Spleen (tissue), 11 donors: ENCODE measurements around the gene FAHD1. TPM values are rescaled to one million over a fixed set of nuclear protein-coding genes. Genes with fewer than 3 reads are reported as not detected.
A peak's percentile ranks its signal among the peaks of the same experiment; 100 is the strongest.

Experiments used
- DNase-seq: peaks from one replicate; pipeline ENCODE4 v3.0.0-alpha.2; 2020
- H3K27ac ChIP-seq, 8 donors: fragments of 200-600 bp; sonication (generic) in 7 of 8; 1 replicate in 4 of 8; 2 replicates in 4 of 8; pipeline versions ENCODE4 v1.5.0 to v1.8.0; 2016 to 2021; ENCODE audit warnings: inconsistent platforms in 4 of 8, mild to moderate bottlenecking in 4 of 8, moderate library complexity in 1 of 8
- H3K27me3 ChIP-seq, 7 donors: fragments of 200-600 bp; sonication (generic) in 6 of 7; replicated peaks in 1 of 7; 1 replicate in 4 of 7; 2 replicates in 3 of 7; pipeline versions ENCODE4 v1.5.0 to v1.8.0; 2016 to 2021; ENCODE audit warnings: inconsistent platforms in 3 of 7, mild to moderate bottlenecking in 1 of 7
- H3K36me3 ChIP-seq, 6 donors: fragments of 200-600 bp; sonication (generic) in 5 of 6; 1 replicate in 4 of 6; 2 replicates in 2 of 6; pipeline versions ENCODE4 v1.5.0 to v1.8.0; 2016 to 2021; ENCODE audit warnings: inconsistent platforms in 2 of 6
- H3K4me1 ChIP-seq, 6 donors: fragments of 200-600 bp; sonication (generic) in 5 of 6; 1 replicate in 3 of 6; 2 replicates in 3 of 6; pipeline versions ENCODE4 v1.5.0 to v1.8.0; 2016 to 2021; ENCODE audit warnings: inconsistent platforms in 3 of 6
- H3K4me3 ChIP-seq, 8 donors: fragments of 200-600 bp; sonication (generic) in 7 of 8; 1 replicate in 4 of 8; 2 replicates in 4 of 8; pipeline versions ENCODE4 v1.5.0 to v1.8.0; 2016 to 2021; ENCODE audit warnings: inconsistent platforms in 4 of 8, mild to moderate bottlenecking in 4 of 8, moderate library complexity in 2 of 8
- H3K9me3 ChIP-seq, 8 donors: fragments of 200-600 bp; sonication (generic) in 7 of 8; 1 replicate in 4 of 8; 2 replicates in 4 of 8; pipeline versions ENCODE4 v1.5.0 to v1.8.0; 2016 to 2021; ENCODE audit warnings: inconsistent platforms in 4 of 8
- CTCF ChIP-seq, 11 experiments: fragments of 200-600 bp in 7 of 11; fragments of 450-650 bp in 4 of 11; sonication (generic) in 4 of 11; IDR thresholded peaks in 8 of 11; conservative IDR thresholded peaks in 3 of 11; 1 replicate in 7 of 11; 2 replicates in 4 of 11; pipeline versions ENCODE4 v1.4.0 to v1.8.0; 2016 to 2021; ENCODE audit warnings: antibody characterized with exemption in 11 of 11, inconsistent platforms in 4 of 11, mild to moderate bottlenecking in 1 of 11
- POLR2A ChIP-seq, 3 donors: fragments of 450-650 bp; IDR thresholded peaks; one replicate each; pipeline ENCODE4 v1.5.1; 2017; ENCODE audit warnings: antibody characterized with exemption in 3 of 3, mild to moderate bottlenecking in 1 of 3
- POLR2AphosphoS5 ChIP-seq, 3 donors: sonication (generic); formaldehyde crosslinking; IDR thresholded peaks; one replicate each; pipeline ENCODE4 v1.5.1; 2017; ENCODE audit warnings: antibody characterized with exemption in 3 of 3
- WGBS, 5 donors: extraction: QIAGEN DNeasy Blood & Tissue Kit in 3 of 5; methylation state at CpG; one replicate each; pipeline versions ENCODE4 v1.1.5 to v1.1.7; 2013 to 2018; 5-methylcytosine and 5-hydroxymethylcytosine counted together
- intact Hi-C: fragments of 100-400 bp; cut with DNase I; formaldehyde crosslinking; loops from one replicate; pipeline ENCODE4 v1.15.0; 2023; ENCODE audit warnings: low total_unique reads
- polyA plus RNA-seq, 3 donors: library from polyadenylated mRNA; stranded (reverse); fragments of 200-250 nt; gene quantifications; one replicate each; pipeline ENCODE4 v1.2.1, GENCODE V29; 2013
- total RNA-seq, 7 donors: library from RNA; depleted of rRNA in 3 of 7; stranded (reverse); fragments of >200 nt in 3 of 7; fragmentation: NEBNext Ultra II Directional in 4 of 7; extraction: Animal tissue kit (Norgen Biotek cat#: 25700) in 4 of 7; gene quantifications; one replicate each; pipeline versions ENCODE4 v1.1.0 to v1.2.1, GENCODE V29; 2016 to 2021
- donor health status: healthy with polysubstance abuse.
- donor health status: DM: no; HTN: no; CAD: no; lungs with moderate emphysema.
- donor health status: DM: no; HTN: no; CAD: no.
- donor health status: Bipolar disorder and iron deficiency.
- donor health status: healthy.
- donor health status: DM: no; HTN: no; CAD: no.
- donor health status: DM: yes; HTN: yes; CAD: no.

Gene FAHD1
- total and polyA plus RNA-seq, 10 donors, result 9.5 to 34.9 (median 16.6) TPM

DNA sequence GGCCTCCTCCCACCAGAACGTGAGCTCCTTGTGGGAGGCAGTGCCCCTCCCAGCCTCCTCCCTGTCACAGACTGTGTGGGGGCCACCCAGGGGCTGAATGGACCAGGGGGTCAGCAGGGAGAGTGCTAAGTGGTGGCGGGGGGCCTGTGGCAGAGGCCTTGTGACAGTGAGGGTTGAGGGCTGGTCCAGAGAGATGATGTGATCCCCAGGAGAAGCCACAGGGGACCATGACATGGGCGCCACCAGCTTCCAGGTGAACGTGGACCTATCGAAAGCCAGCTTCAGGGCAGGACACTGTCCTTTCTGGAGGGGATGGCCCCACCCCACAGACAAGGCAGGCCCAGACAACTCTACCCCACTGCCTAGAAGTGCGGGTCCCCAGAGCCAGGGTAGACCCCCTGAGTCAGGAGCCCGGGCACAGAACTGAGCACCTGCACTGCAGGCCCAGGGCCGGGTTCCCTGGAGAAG is 47.7 kb upstream of the FAHD1 start:
- peaks cover 29 to 88% (median 45%) of the 10 kb centered on the region in 6 donors for H3K4me1 ChIP-seq
- WGBS, 5 donors, result 85 to 92% (median 88%) methylated on average over 5 to 8 of the region's 8 CpGs
- H3K36me3 ChIP-seq, result peaks cover 0 to 65% (median 36%) of the 10 kb centered on the region in 6 donors
- H3K27ac ChIP-seq, result no peak overlapping the region
- H3K9me3 ChIP-seq, result no peaks in the 10 kb centered on the region
- DNase-seq, result peak; percentile 71
- intact Hi-C loops, result no loop called here
- TF ChIP-seq POLR2A (IDR thresholded peaks at IDR 0.05) (no peak), POLR2AphosphoS5 (IDR thresholded peaks at IDR 0.05) (peak in 1 of 3 donors; percentile 0), CTCF (IDR thresholded peaks at IDR 0.05 in 8 of 11, conservative IDR thresholded peaks at IDR 0.05 in 3 of 11) (no peak)
- no peak overlapping the region for H3K4me3 ChIP-seq
- no peaks in the 10 kb centered on the region for H3K27me3 ChIP-seq

DNA sequence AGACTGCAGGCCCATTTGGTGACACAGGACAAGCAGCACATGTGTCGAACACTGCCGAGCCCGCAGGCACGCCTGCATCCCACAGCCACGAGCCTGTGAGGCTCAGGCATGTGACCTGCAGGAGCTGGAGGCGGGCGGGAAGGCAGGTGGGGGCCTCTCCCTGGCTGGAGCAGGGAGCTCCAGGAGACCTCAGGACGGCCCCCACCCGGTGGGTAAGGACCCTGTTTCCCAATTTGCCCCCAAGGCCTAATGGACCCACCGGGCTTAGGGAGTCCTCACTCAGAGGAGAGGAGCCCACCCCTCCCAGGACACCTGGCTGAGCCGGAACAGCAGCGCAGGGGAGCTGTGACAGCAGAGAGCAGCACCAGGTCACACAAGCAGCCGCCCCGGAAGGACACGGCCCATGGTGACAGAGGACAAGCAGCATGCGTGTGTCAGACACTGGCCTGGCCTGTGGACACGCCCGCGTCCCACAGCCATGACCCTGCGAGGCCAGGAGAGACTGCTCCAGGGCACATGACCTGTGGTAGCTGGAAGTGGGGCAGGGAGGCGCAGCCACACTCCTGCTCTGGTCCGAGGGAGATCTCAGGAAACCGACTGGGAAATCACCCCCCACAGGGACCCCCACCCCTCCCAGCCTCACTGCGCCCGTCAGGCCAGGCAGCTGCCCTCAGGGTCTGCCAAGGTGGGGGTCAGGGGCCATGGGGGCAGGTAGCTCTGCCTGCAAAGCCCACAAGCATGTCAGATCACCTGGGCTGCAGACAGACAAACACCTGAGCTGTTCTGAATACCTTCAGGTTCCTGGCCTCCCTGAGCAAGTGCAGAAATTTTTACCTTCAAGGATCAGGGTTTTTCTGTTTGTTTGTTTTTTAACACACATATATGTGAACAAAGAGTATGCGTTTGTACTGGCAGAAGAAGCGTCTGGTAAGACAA is 47.0 kb upstream of the FAHD1 start:
- Histone ChIP-seq H3K27me3 (no peaks in the 10 kb centered on the region), H3K4me1 (peaks cover 23 to 88% (median 44%) of the 10 kb centered on the region in 6 donors), H3K4me3 (no peak overlapping the region), H3K9me3 (no peaks in the 10 kb centered on the region), H3K36me3 (peaks cover 0 to 66% (median 37%) of the 10 kb centered on the region in 6 donors), H3K27ac (peak overlapping the region in 1 of 8 donors; percentile 33)
- intact Hi-C loops, result no loop called here
- DNase-seq, result peak; percentile 79
- TF ChIP-seq POLR2AphosphoS5 (IDR thresholded peaks at IDR 0.05) (peak; percentile 38 to 73 (median 66)), CTCF (IDR thresholded peaks at IDR 0.05 in 8 of 11, conservative IDR thresholded peaks at IDR 0.05 in 3 of 11) (no peak)
- 81 to 91% (median 86%) methylated on average over 2 to 27 of the region's 27 CpGs for WGBS, 5 donors

- peaks cover 0 to 66% (median 35%) of the 10 kb centered on the region in 6 donors for H3K36me3 ChIP-seq
- 73 to 96% (median 83%) methylated on average over 6 of the region's 6 CpGs for WGBS, 5 donors
- no peaks in the 10 kb centered on the region for H3K9me3 ChIP-seq
- H3K4me1 ChIP-seq, result peaks cover 22 to 88% (median 45%) of the 10 kb centered on the region in 6 donors
- H3K4me3 ChIP-seq, result peak overlapping the region in 2 of 8 donors; percentile 86 to 100
- intact Hi-C loops, result no loop called here
- no peak for TF ChIP-seq CTCF (IDR thresholded peaks at IDR 0.05 in 8 of 11, conservative IDR thresholded peaks at IDR 0.05 in 3 of 11)
- TF ChIP-seq POLR2AphosphoS5 (IDR thresholded peaks at IDR 0.05), result no peak
- TF ChIP-seq POLR2A (IDR thresholded peaks at IDR 0.05), result no peak
- DNase-seq, result no peak
- H3K27ac ChIP-seq, result no peak overlapping the region
- H3K27me3 ChIP-seq, result no peaks in the 10 kb centered on the region
These were observed 46.3 kb upstream of the FAHD1 start for GRCh38 chr16:1780677-1781072.

GRCh38 chr16:1781254-1781653 is 45.8 kb upstream of the FAHD1 start:
- intact Hi-C loops, result no loop called here
- Histone ChIP-seq H3K4me3 (peak overlapping the region; percentile 86 to 100 (median 94)), H3K4me1 (peaks cover 22 to 87% (median 48%) of the 10 kb centered on the region in 6 donors), H3K9me3 (no peaks in the 10 kb centered on the region), H3K27ac (peak overlapping the region in 6 of 8 donors; percentile 86 to 97 (median 95)), H3K36me3 (peaks cover 0 to 66% (median 33%) of the 10 kb centered on the region in 6 donors), H3K27me3 (no peaks in the 10 kb centered on the region)
- 79 to 85% (median 80%) methylated on average over 16 to 20 of the region's 20 CpGs for WGBS, 5 donors
- TF ChIP-seq POLR2AphosphoS5 (IDR thresholded peaks at IDR 0.05), result no peak
- DNase-seq, result peak; percentile 80
